H1 (cell line): Measurements from ENCODE around the gene COL1A1. TPM values are rescaled to one million over a fixed set of nuclear protein-coding genes. Genes with fewer than 3 reads are reported as not detected.

Experiments used
- CBX5 ChIP-seq: fragments of 300-800, 300-1000 bp; sonication (generic); IDR thresholded peaks from 2 replicates; pipeline ENCODE4 v1.7.1; 2016; ENCODE audit warnings: antibody characterized with exemption, low read length, low read depth
- CEBPB ChIP-seq: IDR thresholded peaks from 2 replicates; pipeline ENCODE4 v1.6.1; 2012; ENCODE audit warnings: low read depth, low read length
- CHD1 ChIP-seq: IDR thresholded peaks from 2 replicates; pipeline ENCODE4 v1.6.1; 2012; ENCODE audit warnings: low read depth, low read length, improper control_type of control experiment
- EZH2 ChIP-seq: fragments of 200-600 bp; sonication (generic); IDR thresholded peaks from 2 replicates; pipeline ENCODE4 v1.7.1; 2012; ENCODE audit warnings: low read depth, mild to moderate bottlenecking, moderate library complexity, low read length, inconsistent platforms; ENCODE audit not compliant: severe bottlenecking
- GABPA ChIP-seq: IDR thresholded peaks from 2 replicates; pipeline ENCODE4 v1.6.1; 2011; ENCODE audit warnings: mild to moderate bottlenecking, low read length, moderate library complexity, borderline replicate concordance; ENCODE audit not compliant: insufficient read depth
- GTF2F1 ChIP-seq: IDR thresholded peaks from 2 replicates; pipeline ENCODE4 v1.6.1; 2012; ENCODE audit warnings: low read depth, low read length, improper control_type of control experiment, borderline replicate concordance
- HDAC6 ChIP-seq: IDR thresholded peaks from one replicate; pipeline ENCODE4 v1.7.1; 2012; ENCODE audit warnings: low read depth, mild to moderate bottlenecking, inconsistent platforms, low read length, moderate library complexity
- KDM4A ChIP-seq: IDR thresholded peaks from one replicate; pipeline ENCODE4 v1.7.1; 2012; ENCODE audit warnings: low read depth, mild to moderate bottlenecking, moderate library complexity, low read length, inconsistent platforms; ENCODE audit not compliant: severe bottlenecking
- KDM5A ChIP-seq: fragments of 200-600 bp; IDR thresholded peaks from 2 replicates; pipeline ENCODE4 v1.7.1; 2012; ENCODE audit warnings: mild to moderate bottlenecking, low read length, inconsistent platforms, mixed read lengths
- NRF1 ChIP-seq: IDR thresholded peaks from 2 replicates; pipeline ENCODE4 v1.6.1; 2011; ENCODE audit warnings: mild to moderate bottlenecking, low read depth, low read length, improper control_type of control experiment
- POLR2A ChIP-seq, 2 experiments: IDR thresholded peaks; 1 replicate in 1 of 2; 2 replicates in 1 of 2; pipeline ENCODE4 v1.6.1; 2011; ENCODE audit warnings: low read depth in 2 of 2, low read length in 2 of 2, mild to moderate bottlenecking in 2 of 2; ENCODE audit errors: control extremely low read depth in 1 of 2
- RNF2 ChIP-seq: fragments of 200-900, 300-1000 bp; sonication (generic); IDR thresholded peaks from 2 replicates; pipeline ENCODE4 v1.7.1; 2016; ENCODE audit warnings: borderline replicate concordance, low read depth, mild to moderate bottlenecking, antibody characterized with exemption, low read length; ENCODE audit not compliant: poor library complexity, severe bottlenecking; ENCODE audit errors: missing control alignments
- RXRA ChIP-seq: IDR thresholded peaks from 2 replicates; pipeline ENCODE4 v1.6.1; 2011; ENCODE audit warnings: low read depth, mild to moderate bottlenecking, low read length, moderate library complexity; ENCODE audit not compliant: insufficient read depth
- SIRT6 ChIP-seq: IDR thresholded peaks from one replicate; pipeline ENCODE4 v1.7.1; 2012; ENCODE audit warnings: low read length, inconsistent platforms
- SIX5 ChIP-seq: IDR thresholded peaks from 2 replicates; pipeline ENCODE4 v1.6.1; 2011; ENCODE audit warnings: mild to moderate bottlenecking, low read depth, low read length
- SP1 ChIP-seq: IDR thresholded peaks from 2 replicates; pipeline ENCODE4 v1.6.1; 2011; ENCODE audit warnings: low read depth, low read length
- TCF12 ChIP-seq: IDR thresholded peaks from 2 replicates; pipeline ENCODE4 v1.6.1; 2011; ENCODE audit warnings: low read depth, mild to moderate bottlenecking, low read length
- ZNF274 ChIP-seq: IDR thresholded peaks from 2 replicates; pipeline ENCODE4 v1.7.0; 2012; ENCODE audit warnings: low read length, borderline replicate concordance; ENCODE audit errors: extremely low read depth
- polyA plus RNA-seq, 7 experiments: library from polyadenylated mRNA; depleted of rRNA in 3 of 7; stranded (reverse) in 5 of 7; unstranded in 2 of 7; fragments of >200 nt in 5 of 7; fragments of 200-250 nt in 2 of 7; gene quantifications; 1 replicate in 5 of 7; 2 replicates in 1 of 7; 4 replicates in 1 of 7; pipeline versions ENCODE4 v1.2.1 to v1.2.3, GENCODE V29; 2011 to 2013; ENCODE audit warnings: missing spikeins in 2 of 7, mixed read lengths in 2 of 7
- total RNA-seq: library from RNA; stranded (reverse); fragmentation: NEBNext Ultra II Directional; extraction: Animal tissue kit (Norgen Biotek cat#: 25700); gene quantifications from 2 replicates; pipeline ENCODE4 v1.2.1, GENCODE V29; 2021
- TF ChIP-seq, protein P1 (sequence below): IDR thresholded peaks from 2 replicates; pipeline ENCODE4 v1.6.1; 2012; ENCODE audit warnings: inconsistent platforms
- TF ChIP-seq, protein P2 (sequence below): IDR thresholded peaks from 2 replicates; pipeline ENCODE4 v1.6.1; 2011; ENCODE audit warnings: low read depth, mild to moderate bottlenecking, low read length; ENCODE audit not compliant: insufficient read depth
- TF ChIP-seq, protein P3 (sequence below): IDR thresholded peaks from 2 replicates; pipeline ENCODE4 v1.6.1; 2011; ENCODE audit warnings: low read length, improper control_type of control experiment

The COL1A1 gene
- total and polyA plus RNA-seq, 2 of the 8 experiments (the other 6 are each of a cell fraction or from before 2014, with no cell fraction given), result 14.1 to 80.4 TPM

DNA sequence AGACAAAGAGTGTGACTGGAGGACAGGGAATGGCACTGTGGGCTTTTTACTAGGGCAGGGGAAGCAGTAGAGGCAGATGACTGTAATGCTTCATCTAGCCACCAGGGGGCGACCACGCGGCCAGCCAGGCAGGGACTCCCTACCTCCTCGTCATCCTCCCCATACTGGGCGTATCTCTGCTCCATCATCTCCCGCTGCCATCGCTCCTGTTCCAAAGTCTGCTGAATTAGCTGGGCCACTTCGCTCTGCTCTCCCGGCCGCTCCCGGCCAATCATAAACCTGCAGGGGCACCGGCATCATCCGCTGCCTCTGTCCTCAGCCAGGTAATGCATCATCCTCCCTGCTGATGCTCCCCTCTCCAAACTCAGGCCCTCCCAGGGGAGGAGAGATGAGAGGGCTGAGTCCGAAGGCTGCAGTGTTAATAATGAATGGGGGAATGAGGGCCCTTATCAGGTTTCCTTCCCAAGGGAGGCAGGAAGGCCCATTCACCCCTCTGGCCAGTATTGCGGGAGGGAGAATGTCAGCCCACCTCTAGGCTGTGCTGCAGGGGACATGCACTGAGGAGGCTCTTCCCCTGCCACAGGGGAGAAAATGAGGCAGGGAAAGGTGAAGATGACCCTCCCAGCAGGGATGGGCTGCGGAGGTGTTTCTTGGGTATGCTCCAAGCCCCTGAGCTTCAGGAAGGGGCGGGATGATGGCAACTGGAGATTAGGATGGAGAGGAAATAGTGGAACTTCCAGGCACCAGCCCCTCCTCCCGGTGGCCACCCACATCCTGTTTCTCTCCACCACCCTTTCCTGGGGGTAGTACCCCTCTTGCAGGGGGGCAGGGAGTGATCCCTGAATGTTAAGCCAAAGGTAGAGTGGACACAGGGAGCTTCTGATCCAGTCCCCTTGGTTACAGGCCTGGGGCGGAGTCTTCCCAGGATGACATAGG, 61.2 kb downstream of the COL1A1 start (continued):
- TF ChIP-seq SIX5, result no peak
- no peak for TF ChIP-seq SIRT6
- TF ChIP-seq RNF2, result no peak
- peak; percentile 34; the same call in 1 of the 2 replicates for TF ChIP-seq GABPA
- TF ChIP-seq RXRA, result no peak
- TF ChIP-seq HDAC6, result no peak
- no peak for TF ChIP-seq CEBPB
- no peak for TF ChIP-seq CHD1
- TF ChIP-seq, protein P1, sequence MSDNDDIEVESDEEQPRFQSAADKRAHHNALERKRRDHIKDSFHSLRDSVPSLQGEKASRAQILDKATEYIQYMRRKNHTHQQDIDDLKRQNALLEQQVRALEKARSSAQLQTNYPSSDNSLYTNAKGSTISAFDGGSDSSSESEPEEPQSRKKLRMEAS, result peak; percentile 56
- no peak for TF ChIP-seq GTF2F1
- no peak for TF ChIP-seq CBX5
- peak; percentile 45; the same call in 1 of the 2 replicates for TF ChIP-seq SP1
- TF ChIP-seq POLR2A (IDR thresholded peaks at IDR 0.05; ENCODE audit: control extremely low read depth in 1 of 2, low read depth in 2 of 2, low read length in 2 of 2), result no peak
- no peak for TF ChIP-seq NRF1
- TF ChIP-seq TCF12, result no peak
- no peak for TF ChIP-seq ZNF274
- TF ChIP-seq EZH2, result no peak
- TF ChIP-seq, protein P2, sequence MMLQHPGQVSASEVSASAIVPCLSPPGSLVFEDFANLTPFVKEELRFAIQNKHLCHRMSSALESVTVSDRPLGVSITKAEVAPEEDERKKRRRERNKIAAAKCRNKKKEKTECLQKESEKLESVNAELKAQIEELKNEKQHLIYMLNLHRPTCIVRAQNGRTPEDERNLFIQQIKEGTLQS, result no peak
- TF ChIP-seq, protein P3, sequence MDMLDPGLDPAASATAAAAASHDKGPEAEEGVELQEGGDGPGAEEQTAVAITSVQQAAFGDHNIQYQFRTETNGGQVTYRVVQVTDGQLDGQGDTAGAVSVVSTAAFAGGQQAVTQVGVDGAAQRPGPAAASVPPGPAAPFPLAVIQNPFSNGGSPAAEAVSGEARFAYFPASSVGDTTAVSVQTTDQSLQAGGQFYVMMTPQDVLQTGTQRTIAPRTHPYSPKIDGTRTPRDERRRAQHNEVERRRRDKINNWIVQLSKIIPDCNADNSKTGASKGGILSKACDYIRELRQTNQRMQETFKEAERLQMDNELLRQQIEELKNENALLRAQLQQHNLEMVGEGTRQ, result no peak
- no peak for TF ChIP-seq KDM4A
- no peak for TF ChIP-seq KDM5A
